ENCODE results near the gene CCL22. TPM values are rescaled to one million over a fixed set of nuclear protein-coding genes. Genes with fewer than 3 reads are reported as not detected.

The CCL22 gene
- total RNA-seq, 1 experiment from 2014 or later: not detected

DNA sequence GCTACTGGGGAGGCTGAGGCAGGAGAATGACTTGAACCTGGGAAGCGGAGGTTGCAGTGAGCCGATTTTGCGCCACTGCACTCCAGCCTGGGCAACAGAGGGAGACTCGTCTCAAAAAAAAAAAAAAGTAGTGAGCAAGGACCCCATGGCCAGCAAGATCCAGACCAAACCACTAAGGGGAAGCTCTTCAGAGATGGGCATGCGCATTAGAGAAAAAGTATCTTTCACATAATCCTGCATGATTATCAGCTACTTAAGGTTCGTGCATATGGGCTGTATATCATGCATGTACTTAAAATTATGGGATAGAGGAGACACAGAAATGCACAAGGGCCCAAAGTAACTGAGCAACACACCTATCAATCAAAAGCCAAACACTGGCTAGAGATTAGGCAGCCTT, 10.7 kb upstream of the CCL22 start:
- H3K23me2 ChIP-seq (ENCODE audit: insufficient read length, low read depth, low read length, poor library complexity, severe bottlenecking): no peaks in the 10 kb centered on the region
- no peaks in the 10 kb centered on the region for H3K79me2 ChIP-seq (ENCODE audit: insufficient read depth, low read length)
- H3K27ac ChIP-seq (ENCODE audit: insufficient read length, low read depth, low read length): no peak overlapping the region
- no peak overlapping the region for H3K9ac ChIP-seq (ENCODE audit: extremely low read depth, insufficient read length, low read length)
- H3K18ac ChIP-seq (ENCODE audit: insufficient read length, low read depth, low read length): no peak overlapping the region
- H3K4ac ChIP-seq (ENCODE audit: low read depth, low read length): no peak overlapping the region
- H2BK5ac ChIP-seq (ENCODE audit: insufficient read length, low read length): no peak overlapping the region
- no CpG with 5 or more reads among the region's 6 CpGs for WGBS (ENCODE audit: extremely low coverage, insufficient read length, low lambda C conversion rate)
- Mint-ChIP-seq H3K9me3 (no peaks in the 10 kb centered on the region; a peak in 1 of 5 replicates), H3K4me3 (no peak overlapping the region), H3K4me1 (no peaks in the 10 kb centered on the region), H3K27ac (no peak overlapping the region), H3K27me3 (ENCODE audit: low read depth) (peaks cover 30% of the 10 kb centered on the region), H3K36me3 (ENCODE audit: insufficient read depth in 1 of 3, low read depth in 3 of 3) (no peaks in the 10 kb centered on the region)
- no peaks in the 10 kb centered on the region for H3K79me1 ChIP-seq (ENCODE audit: insufficient read depth, low read depth, low read length, poor library complexity, severe bottlenecking)
- H4K8ac ChIP-seq (replicated peaks; ENCODE audit: insufficient read length, low read depth, low read length): no peak overlapping the region
- H4K20me1 ChIP-seq (ENCODE audit: control insufficient read depth, insufficient read depth, insufficient read length): no peaks in the 10 kb centered on the region
- no peak for DNase-seq
- no peaks in the 10 kb centered on the region for H3K27me3 ChIP-seq (ENCODE audit: insufficient read depth, low read length)
- H2BK20ac ChIP-seq (ENCODE audit: low read depth, low read length, poor library complexity, severe bottlenecking): no peak overlapping the region
- H3K23ac ChIP-seq (ENCODE audit: insufficient read length, low read depth, low read length): no peak overlapping the region
- no peak overlapping the region for H3K56ac ChIP-seq (ENCODE audit: insufficient read length, low read depth, low read length)
- no peak overlapping the region for H2BK15ac ChIP-seq (ENCODE audit: low read depth, low read length)
- H3K4me1 ChIP-seq (ENCODE audit: insufficient read depth, low read length): no peaks in the 10 kb centered on the region
- H3T11ph ChIP-seq (ENCODE audit: low read length): no peak overlapping the region
- no peak overlapping the region for H4K91ac ChIP-seq (ENCODE audit: insufficient read length, low read depth, low read length)
- H2BK120ac ChIP-seq (ENCODE audit: low read depth, low read length, poor library complexity, severe bottlenecking): no peak overlapping the region
- no peak overlapping the region for H2BK12ac ChIP-seq (ENCODE audit: insufficient read length, low read depth, low read length)
- no peaks in the 10 kb centered on the region for H3K9me3 ChIP-seq (ENCODE audit: control insufficient read depth, low read depth, low read length)
- H2AK5ac ChIP-seq (ENCODE audit: insufficient read length, low read length): no peak overlapping the region
- H3K14ac ChIP-seq (ENCODE audit: insufficient read depth, low read length): no peak overlapping the region
- TF ChIP-seq, protein P1, sequence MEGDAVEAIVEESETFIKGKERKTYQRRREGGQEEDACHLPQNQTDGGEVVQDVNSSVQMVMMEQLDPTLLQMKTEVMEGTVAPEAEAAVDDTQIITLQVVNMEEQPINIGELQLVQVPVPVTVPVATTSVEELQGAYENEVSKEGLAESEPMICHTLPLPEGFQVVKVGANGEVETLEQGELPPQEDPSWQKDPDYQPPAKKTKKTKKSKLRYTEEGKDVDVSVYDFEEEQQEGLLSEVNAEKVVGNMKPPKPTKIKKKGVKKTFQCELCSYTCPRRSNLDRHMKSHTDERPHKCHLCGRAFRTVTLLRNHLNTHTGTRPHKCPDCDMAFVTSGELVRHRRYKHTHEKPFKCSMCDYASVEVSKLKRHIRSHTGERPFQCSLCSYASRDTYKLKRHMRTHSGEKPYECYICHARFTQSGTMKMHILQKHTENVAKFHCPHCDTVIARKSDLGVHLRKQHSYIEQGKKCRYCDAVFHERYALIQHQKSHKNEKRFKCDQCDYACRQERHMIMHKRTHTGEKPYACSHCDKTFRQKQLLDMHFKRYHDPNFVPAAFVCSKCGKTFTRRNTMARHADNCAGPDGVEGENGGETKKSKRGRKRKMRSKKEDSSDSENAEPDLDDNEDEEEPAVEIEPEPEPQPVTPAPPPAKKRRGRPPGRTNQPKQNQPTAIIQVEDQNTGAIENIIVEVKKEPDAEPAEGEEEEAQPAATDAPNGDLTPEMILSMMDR (conservative IDR thresholded peaks at IDR 0.05): no peak
- no peak overlapping the region for H3K4me2 ChIP-seq (ENCODE audit: insufficient read depth, insufficient read length, low read length)
- no peak overlapping the region for H4K5ac ChIP-seq (ENCODE audit: insufficient read length, low read depth, low read length)
- no peak overlapping the region for H2AFZ ChIP-seq (ENCODE audit: low read length)

Measured in H9 (cell line).